T-helper 22 cell (primary cell): ENCODE results near the gene GALE.
"Not testable (repeated sequence)": the region's sequence is repeated elsewhere in the genome, so short reads cannot be mapped to it uniquely, and the experiment has no call there.

Source experiments
- DNase-seq: peaks from one replicate; pipeline ENCODE4 v3.0.0-alpha.2; 2020; ENCODE audit warnings: low read depth

GALE gene

GRCh38 chr1:23809751-23810171 is 9.2 kb upstream of the GALE start:
- peak; percentile 64 for DNase-seq

- no peak for DNase-seq
These were observed 6.9 kb upstream of the GALE start for GRCh38 chr1:23807453-23807852.

- no peak for DNase-seq
These were observed 5.7 kb upstream of the GALE start for GRCh38 chr1:23806280-23806679.

- no peak for DNase-seq
These were observed 4.5 kb upstream of the GALE start for GRCh38 chr1:23805025-23805424.

GRCh38 chr1:23804183-23804835 is 3.8 kb upstream of the GALE start:
- no peak for DNase-seq

DNA sequence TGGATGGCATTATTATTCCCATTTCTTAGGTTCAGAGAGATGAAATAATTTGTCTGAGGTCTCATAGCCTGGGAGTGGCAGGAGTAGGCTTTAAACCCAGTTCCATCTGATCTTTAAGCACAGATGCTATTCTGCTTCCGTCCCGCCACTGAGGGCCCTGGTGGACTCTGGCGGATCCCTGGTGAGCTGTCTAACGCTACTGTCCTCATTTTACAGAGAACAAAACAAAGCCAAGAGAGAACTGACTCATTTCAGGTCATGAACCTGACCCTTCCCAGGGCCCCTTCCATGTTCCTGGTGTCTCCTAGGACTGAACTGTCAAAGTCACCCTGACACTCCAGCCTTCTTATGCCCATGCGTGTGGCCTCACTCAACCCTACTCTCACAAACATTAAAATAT is 3.1 kb upstream of the GALE start:
- DNase-seq: no peak

DNA sequence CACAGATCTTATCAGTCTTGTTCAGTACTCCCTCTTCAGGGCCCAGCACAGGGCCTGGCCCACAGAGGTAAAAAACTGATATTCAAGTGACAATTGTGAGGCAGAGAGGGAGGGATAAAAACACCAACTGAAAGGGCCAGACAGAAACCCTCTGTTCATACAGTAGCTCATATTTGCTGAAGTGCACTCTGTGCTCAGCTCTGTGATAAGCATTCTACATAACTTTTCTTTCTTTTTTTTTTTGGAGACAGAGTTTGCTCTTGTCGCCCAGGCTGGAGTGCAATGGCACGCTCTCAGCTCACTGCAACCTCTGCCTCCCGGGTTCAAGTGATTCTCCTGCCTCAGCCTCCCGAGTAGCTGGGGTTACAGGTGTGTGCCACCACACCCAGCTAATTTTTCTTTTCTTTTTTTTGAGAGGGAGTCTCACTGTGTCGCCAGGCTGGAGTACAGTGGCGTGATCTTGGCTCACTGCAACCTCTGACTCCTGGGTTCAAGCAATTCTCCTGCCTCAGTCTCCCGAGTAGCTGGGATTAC is 2.3 kb upstream of the GALE start:
- DNase-seq: not testable (repeated sequence)

GRCh38 chr1:23801876-23802275 is 1.3 kb upstream of the GALE start:
- DNase-seq: no peak

DNA sequence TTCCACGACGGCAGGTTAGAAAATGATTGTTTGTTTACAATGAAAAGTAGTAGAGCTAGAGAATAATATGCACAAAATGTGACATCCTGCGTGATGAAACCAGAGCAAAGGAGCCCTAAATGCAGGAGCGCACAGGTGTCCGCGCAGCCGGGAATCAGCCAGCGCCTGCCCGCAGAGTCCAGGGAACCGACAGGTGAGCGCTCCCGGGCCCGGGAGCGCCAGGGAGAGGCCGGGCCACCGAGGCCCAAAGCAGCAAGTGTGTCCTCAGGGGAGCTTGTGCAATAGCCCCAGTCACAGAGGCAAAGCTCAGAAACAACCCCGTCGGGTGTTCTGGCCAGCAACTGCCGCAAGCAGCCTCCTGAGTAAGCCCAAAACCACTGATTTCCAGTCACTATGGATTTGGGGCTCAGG is 789 bp upstream of the GALE start:
- DNase-seq: no peak

- DNase-seq: no peak
These were observed 769 bp downstream of the GALE start for GRCh38 chr1:23799570-23800399.

- no peak for DNase-seq
These were observed 1.3 kb downstream of the GALE start for GRCh38 chr1:23799255-23799569.

DNA sequence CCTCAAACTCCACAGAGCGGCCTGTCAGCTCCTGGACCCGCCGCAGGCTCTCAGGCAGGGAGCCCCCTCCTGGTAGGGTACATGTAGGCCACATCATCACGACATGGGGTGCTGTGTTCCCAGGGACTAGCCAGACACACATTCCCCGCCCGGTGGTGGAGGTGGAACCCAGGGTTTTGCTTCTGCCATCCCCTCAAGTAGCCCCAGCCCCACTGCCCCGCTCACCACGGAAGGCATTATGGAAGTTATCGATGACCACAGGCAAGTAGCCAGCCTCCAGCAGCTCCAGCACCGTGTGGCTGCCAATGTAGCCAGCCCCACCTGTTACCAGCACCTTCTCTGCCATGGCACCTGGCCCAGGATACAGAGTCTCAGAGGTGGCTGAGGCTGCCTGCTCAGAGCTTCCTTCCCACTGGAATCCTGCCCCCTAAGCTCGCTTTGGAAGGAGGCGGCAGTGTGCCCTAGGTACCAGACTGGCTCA is 1.9 kb downstream of the GALE start:
- DNase-seq: no peak

DNA sequence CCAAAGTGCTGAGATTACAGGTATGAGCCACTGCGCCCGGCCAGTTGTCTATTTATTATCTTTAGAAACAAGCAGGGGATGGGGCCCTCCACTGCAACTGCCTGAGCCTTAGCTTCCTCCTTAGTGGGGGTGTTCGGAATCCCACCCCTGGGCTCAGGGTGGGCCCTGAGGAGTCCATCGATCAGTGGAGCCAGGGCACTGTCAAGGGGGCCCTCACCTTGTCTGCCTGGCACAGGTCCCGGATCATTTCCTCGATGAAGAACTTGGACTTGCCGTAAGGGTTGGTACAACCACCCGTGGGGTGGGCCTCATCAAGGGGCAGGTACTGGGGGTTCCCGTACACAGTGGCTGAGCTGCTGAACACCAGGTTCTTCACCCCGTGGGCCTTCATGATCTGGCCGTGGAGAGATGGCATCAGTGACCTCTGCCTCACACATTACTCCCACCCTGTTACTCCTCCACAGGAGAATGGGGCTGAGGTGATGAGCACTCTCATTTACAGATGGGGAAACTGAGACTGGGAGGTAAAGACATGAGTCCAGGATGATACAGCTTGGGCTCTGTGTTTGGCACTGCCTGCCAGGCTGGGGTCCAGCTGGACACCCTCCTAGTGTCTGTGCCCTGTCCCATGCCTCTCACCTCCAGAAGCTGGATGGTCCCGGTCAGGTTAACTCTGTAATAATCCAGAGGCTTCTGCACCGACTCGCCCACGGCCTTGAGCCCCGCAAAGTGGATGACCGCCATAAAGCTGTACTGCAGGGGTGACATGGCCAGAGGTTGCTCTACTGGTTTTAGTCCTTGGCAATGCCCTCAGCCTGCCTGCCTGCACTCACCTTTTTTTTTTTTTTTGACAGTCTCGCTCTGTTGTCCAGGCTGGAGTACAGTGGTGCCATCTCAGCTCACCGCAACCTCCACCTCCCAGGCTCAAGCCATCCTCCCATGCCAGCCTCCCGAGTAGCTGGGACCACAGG is 2.8 kb downstream of the GALE start:
- no peak for DNase-seq

GRCh38 chr1:23796466-23797271 is 3.9 kb downstream of the GALE start:
- no peak for DNase-seq

- DNase-seq: no peak
These were observed 4.7 kb downstream of the GALE start for GRCh38 chr1:23795676-23796465.

DNA sequence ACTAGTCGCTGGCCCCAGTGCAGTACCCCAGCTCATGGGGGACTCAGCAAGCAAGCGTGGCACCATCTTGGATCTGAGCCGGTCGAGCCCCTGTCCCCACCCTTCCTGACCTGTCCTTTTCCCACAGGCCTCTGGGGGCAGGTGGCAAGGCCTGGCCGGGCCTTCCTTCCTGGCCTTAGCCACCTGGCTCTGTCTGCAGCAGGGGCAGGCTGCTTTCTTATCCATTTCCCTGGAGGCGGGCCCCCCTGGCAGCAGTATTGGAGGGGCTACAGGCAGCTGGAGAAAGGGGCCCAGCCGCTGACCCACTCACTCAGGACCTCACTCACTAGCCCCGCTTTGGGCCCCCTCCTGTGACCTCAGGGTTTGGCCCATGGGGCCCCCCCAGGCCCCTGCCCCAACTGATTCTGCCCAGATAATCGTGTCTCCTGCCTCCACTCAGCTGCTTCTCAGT is 5.8 kb downstream of the GALE start:
- not testable (repeated sequence) for DNase-seq

GRCh38 chr1:23793861-23794731 is 6.5 kb downstream of the GALE start:
- DNase-seq: no peak

DNA sequence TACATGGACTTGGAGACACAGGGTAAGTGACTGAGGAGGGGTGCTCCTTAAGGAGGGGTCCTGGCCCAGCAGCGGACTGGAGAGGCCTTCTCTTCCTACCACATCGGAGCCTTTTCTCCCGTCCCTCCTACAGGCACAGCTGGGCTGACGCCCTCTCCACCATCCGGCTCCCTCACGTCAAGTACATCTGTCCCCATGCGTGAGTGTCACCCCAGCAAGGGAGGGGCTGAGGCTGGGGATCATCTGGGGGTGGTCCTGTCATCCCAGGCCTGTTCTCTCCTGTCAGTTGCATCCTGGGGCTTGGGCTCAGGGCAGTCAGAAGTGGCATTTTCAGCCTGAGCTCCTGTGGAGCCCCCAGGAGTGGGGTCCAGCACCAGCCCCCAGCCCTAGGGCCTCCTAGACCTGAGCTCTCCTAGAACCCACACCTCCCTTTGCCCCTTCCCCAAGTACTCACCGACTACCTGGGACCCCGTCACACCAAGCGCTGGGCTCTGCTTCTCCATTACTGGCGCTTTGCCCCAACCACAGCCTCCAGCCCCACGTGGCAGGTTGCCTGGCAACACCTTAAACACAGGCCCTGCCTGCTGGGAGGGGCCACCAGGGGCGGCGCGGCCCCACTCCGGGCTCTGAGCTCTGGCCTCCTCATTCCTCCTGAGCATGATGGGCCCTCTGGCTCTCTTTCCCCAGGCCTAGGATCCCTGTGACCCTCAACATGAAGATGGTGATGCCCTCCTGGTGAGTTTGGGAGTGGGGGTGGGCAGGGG is 7.4 kb downstream of the GALE start:
- no peak for DNase-seq
